ENCODE measurements around the gene ANKS3. TPM values are rescaled to one million over a fixed set of nuclear protein-coding genes. Genes with fewer than 3 reads are reported as not detected.

The ANKS3 gene
- total and polyA plus RNA-seq, 10 of the 15 experiments (the other 5 are each of a cell fraction or from before 2014, with no cell fraction given) = 0.29 to 14.2 (median 8.5) TPM

DNA sequence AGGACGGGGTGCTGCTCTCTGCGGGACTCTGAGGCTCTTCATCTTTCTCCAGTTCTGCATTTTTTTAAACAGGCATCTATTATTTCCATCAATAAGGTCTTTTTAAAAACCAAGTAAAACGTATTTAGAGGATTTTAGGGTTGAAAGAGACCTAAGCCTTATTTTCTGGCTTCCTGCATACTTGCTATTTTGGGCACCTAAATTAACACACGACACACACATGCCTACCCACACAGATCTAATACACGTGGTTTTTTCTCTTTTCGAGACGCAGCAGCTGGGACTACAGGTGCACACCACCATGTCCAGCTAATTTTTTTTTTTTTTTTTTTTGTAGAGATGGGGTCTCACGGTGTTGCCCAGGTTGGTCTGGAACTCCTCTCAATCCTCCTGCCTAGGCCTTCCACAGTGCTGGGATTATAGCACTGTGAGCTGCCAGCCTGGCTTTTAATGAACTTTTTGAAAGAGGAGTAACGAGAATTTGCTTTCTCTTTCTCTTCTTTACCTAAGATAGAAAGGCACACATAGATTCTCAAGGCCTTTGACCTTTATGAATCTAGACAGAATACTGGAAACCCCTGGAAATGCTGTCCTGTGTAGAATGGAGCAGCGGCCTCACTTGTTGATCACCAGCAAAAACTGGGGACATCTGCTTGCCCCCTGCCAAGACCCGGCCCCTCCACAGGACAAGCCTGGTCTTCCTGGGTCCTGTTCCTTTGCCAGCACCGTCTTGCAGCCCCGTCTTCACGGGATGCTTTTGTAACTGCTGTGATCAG lies 14.0 kb upstream of the ANKS3 start (continued):
- TF ChIP-seq, protein P1, sequence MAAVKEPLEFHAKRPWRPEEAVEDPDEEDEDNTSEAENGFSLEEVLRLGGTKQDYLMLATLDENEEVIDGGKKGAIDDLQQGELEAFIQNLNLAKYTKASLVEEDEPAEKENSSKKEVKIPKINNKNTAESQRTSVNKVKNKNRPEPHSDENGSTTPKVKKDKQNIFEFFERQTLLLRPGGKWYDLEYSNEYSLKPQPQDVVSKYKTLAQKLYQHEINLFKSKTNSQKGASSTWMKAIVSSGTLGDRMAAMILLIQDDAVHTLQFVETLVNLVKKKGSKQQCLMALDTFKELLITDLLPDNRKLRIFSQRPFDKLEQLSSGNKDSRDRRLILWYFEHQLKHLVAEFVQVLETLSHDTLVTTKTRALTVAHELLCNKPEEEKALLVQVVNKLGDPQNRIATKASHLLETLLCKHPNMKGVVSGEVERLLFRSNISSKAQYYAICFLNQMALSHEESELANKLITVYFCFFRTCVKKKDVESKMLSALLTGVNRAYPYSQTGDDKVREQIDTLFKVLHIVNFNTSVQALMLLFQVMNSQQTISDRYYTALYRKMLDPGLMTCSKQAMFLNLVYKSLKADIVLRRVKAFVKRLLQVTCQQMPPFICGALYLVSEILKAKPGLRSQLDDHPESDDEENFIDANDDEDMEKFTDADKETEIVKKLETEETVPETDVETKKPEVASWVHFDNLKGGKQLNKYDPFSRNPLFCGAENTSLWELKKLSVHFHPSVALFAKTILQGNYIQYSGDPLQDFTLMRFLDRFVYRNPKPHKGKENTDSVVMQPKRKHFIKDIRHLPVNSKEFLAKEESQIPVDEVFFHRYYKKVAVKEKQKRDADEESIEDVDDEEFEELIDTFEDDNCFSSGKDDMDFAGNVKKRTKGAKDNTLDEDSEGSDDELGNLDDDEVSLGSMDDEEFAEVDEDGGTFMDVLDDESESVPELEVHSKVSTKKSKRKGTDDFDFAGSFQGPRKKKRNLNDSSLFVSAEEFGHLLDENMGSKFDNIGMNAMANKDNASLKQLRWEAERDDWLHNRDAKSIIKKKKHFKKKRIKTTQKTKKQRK (IDR thresholded peaks at IDR 0.05; ENCODE audit: low read depth, low read length) = no peak
- no peak for TF ChIP-seq IKZF1 (conservative IDR thresholded peaks at IDR 0.05)
- TF ChIP-seq ZNF217 (IDR thresholded peaks at IDR 0.05) = no peak
- no peak for TF ChIP-seq ZNF207 (IDR thresholded peaks at IDR 0.05; ENCODE audit: borderline replicate concordance)
- no peak for TF ChIP-seq SIX5 (IDR thresholded peaks at IDR 0.05; ENCODE audit: low read depth, low read length, severe bottlenecking)
- TF ChIP-seq RUNX3 (IDR thresholded peaks at IDR 0.05; ENCODE audit: low read length) = peak; percentile 58; the same call in 1 of the 2 replicates
- 0 out of 2 replicates have a peak, but pooled peaks have one; percentile 3 for TF ChIP-seq TCF12 (IDR thresholded peaks at IDR 0.05; ENCODE audit: low read depth, low read length)
- no peak for TF ChIP-seq BACH1 (IDR thresholded peaks at IDR 0.05; ENCODE audit: borderline replicate concordance)
